Right lobe of liver (tissue), 6 donors: ENCODE measurements around the gene DSCAM. TPM values are rescaled to one million over a fixed set of nuclear protein-coding genes. Genes with fewer than 3 reads are reported as not detected.

ENCODE experiments used
- ATAC-seq, 4 donors: fragments of 200-7000 bp; cut with Tn5 transposase; one replicate each; pipeline ENCODE4 v1.9.1; 2020; ENCODE audit warnings: mild to moderate bottlenecking in 4 of 4, moderate library complexity in 4 of 4
- DNase-seq, 3 donors: peaks; one replicate each; pipeline ENCODE4 v3.0.0-alpha.2; 2020
- H3K27ac ChIP-seq, 3 donors: fragments of 200-600 bp; one replicate each; pipeline ENCODE4 v1.8.0; 2022
- H3K27me3 ChIP-seq, 2 donors: fragments of 200-600 bp; one replicate each; pipeline ENCODE4 v1.8.0; 2022
- H3K36me3 ChIP-seq, 4 donors: fragments of 200-600 bp; sonication (generic) in 1 of 4; one replicate each; pipeline versions ENCODE4 v1.5.1 to v1.8.0; 2017 to 2022; ENCODE audit warnings: control low read depth in 1 of 4
- H3K4me1 ChIP-seq, 4 donors: fragments of 200-600 bp; sonication (generic) in 1 of 4; one replicate each; pipeline versions ENCODE4 v1.5.1 to v1.8.0; 2017 to 2022; ENCODE audit warnings: control low read depth in 1 of 4
- H3K4me3 ChIP-seq, 3 donors: fragments of 200-600 bp; one replicate each; pipeline ENCODE4 v1.8.0; 2022
- H3K9me3 ChIP-seq, 4 donors: fragments of 200-600 bp; sonication (generic) in 1 of 4; one replicate each; pipeline versions ENCODE4 v1.5.1 to v1.8.0; 2017 to 2022; ENCODE audit warnings: control low read depth in 1 of 4
- CTCF ChIP-seq, 4 donors: fragments of 200-600 bp in 3 of 4; fragments of 450-650 bp in 1 of 4; IDR thresholded peaks; one replicate each; pipeline versions ENCODE4 v1.5.1 to v1.8.0; 2016 to 2022; ENCODE audit warnings: antibody characterized with exemption in 4 of 4, mild to moderate bottlenecking in 2 of 4
- POLR2A ChIP-seq: fragments of 450-650 bp; IDR thresholded peaks from one replicate; pipeline ENCODE4 v1.6.1; 2017; ENCODE audit warnings: antibody characterized with exemption, mild to moderate bottlenecking
- WGBS: methylation state at CpG from one replicate; pipeline ENCODE4 v1.1.6; 2018; ENCODE audit warnings: low coverage, low lambda C conversion rate; ENCODE audit not compliant: insufficient coverage; ENCODE audit errors: missing lambda C conversion rate; 5-methylcytosine and 5-hydroxymethylcytosine counted together
- intact Hi-C, 2 donors: fragments of 100-400 bp; cut with DNase I; formaldehyde crosslinking; loops; one replicate each; pipeline versions ENCODE4 v1.11.2 to v1.14.1; 2022
- total RNA-seq, 6 experiments: library from RNA; depleted of rRNA in 2 of 6; stranded (reverse); fragments of >200 nt in 2 of 6; fragmentation: NEBNext Ultra II Directional in 3 of 6; extraction: Animal tissue kit (Norgen Biotek cat#: 25700) in 3 of 6; gene quantifications; one replicate each; pipeline versions ENCODE4 v1.1.0 to v1.2.4, GENCODE V29; 2016 to 2023
- donor health status: DM: no; HTN: yes; CAD: no.
- donor health status: DM: no; HTN: no; CAD: no.
- donor health status: DM: no; HTN: no; CAD: no.
- donor health status: DM: no; HTN: yes; CAD: no.
- donor health status: DM: no; HTN: yes; CAD: no.

DSCAM gene
- total RNA-seq, 6 experiments from 2014 or later = 0.04 to 0.16 (median 0.06) TPM; not detected in 2

GRCh38 chr21:40372506-40372905 lies 474.5 kb downstream of the DSCAM start:
- Histone ChIP-seq H3K4me3 (no peak overlapping the region), H3K36me3 (no peaks in the 10 kb centered on the region), H3K27me3 (no peaks in the 10 kb centered on the region), H3K27ac (no peak overlapping the region), H3K4me1 (no peaks in the 10 kb centered on the region), H3K9me3 (no peaks in the 10 kb centered on the region)
- TF ChIP-seq CTCF (IDR thresholded peaks at IDR 0.05) = no peak
- no peak for TF ChIP-seq POLR2A
- intact Hi-C loops = no loop called here
- DNase-seq = no peak
- WGBS = 58% methylated on average over 2 of the region's 2 CpGs
- ATAC-seq = no peak

GRCh38 chr21:40371329-40371728 lies 475.6 kb downstream of the DSCAM start:
- no peak overlapping the region for H3K4me3 ChIP-seq
- H3K27ac ChIP-seq = no peak overlapping the region
- H3K4me1 ChIP-seq = no peaks in the 10 kb centered on the region
- H3K27me3 ChIP-seq = no peaks in the 10 kb centered on the region
- H3K9me3 ChIP-seq = no peaks in the 10 kb centered on the region
- no peaks in the 10 kb centered on the region for H3K36me3 ChIP-seq
- ATAC-seq (no peak), DNase-seq (no peak)
- TF ChIP-seq CTCF (IDR thresholded peaks at IDR 0.05) (no peak), POLR2A (no peak)
- WGBS = 60% methylated on average over 4 of the region's 4 CpGs
- intact Hi-C loops = no loop called here

GRCh38 chr21:40356644-40357043 lies 490.3 kb downstream of the DSCAM start:
- ATAC-seq = no peak
- H3K4me1 ChIP-seq = no peaks in the 10 kb centered on the region
- no peak for DNase-seq
- no peak overlapping the region for H3K27ac ChIP-seq
- H3K4me3 ChIP-seq = no peak overlapping the region
- no peaks in the 10 kb centered on the region for H3K27me3 ChIP-seq
- no peaks in the 10 kb centered on the region for H3K9me3 ChIP-seq
- intact Hi-C loops = no loop called here
- WGBS = 28% methylated on average over 2 of the region's 2 CpGs
- TF ChIP-seq CTCF (IDR thresholded peaks at IDR 0.05) (no peak), POLR2A (no peak)
- no peaks in the 10 kb centered on the region for H3K36me3 ChIP-seq

- Histone ChIP-seq H3K27me3 (no peaks in the 10 kb centered on the region), H3K36me3 (no peaks in the 10 kb centered on the region), H3K4me3 (no peak overlapping the region), H3K9me3 (no peaks in the 10 kb centered on the region), H3K27ac (no peak overlapping the region), H3K4me1 (no peaks in the 10 kb centered on the region)
- no peak for ATAC-seq
- no peak for DNase-seq
- 69% methylated on average over 5 of the region's 5 CpGs for WGBS
- no peak for TF ChIP-seq POLR2A
- intact Hi-C loops = no loop called here
Measured at GRCh38 chr21:40355076-40355475, 491.9 kb downstream of the DSCAM start.

- no peak for DNase-seq
- Histone ChIP-seq H3K4me1 (no peaks in the 10 kb centered on the region), H3K4me3 (no peak overlapping the region), H3K36me3 (no peaks in the 10 kb centered on the region), H3K27me3 (no peaks in the 10 kb centered on the region), H3K27ac (no peak overlapping the region), H3K9me3 (no peaks in the 10 kb centered on the region)
- peak in 1 of 4 donors; percentile 19 for ATAC-seq
- intact Hi-C loops = no loop called here
- WGBS = 21% methylated on average over 2 of the region's 2 CpGs
- TF ChIP-seq POLR2A = no peak
- TF ChIP-seq CTCF (IDR thresholded peaks at IDR 0.05) = no peak
Measured at GRCh38 chr21:40351006-40351405, 496.0 kb downstream of the DSCAM start.
